Measurements from ENCODE around the gene PABPN1L.

Gene PABPN1L

GRCh38 chr16:88842806-88843205 is 23.7 kb downstream of the PABPN1L start:
- Mint-ChIP-seq H3K4me1 (no peaks in the 10 kb centered on the region), H3K4me3 (no peak overlapping the region), H3K27me3 (no peaks in the 10 kb centered on the region), H3K36me3 (ENCODE audit: insufficient read depth) (peaks cover 3% of the 10 kb centered on the region), H3K9me3 (no peaks in the 10 kb centered on the region), H3K27ac (ENCODE audit: low read depth) (no peak overlapping the region)
- DNase-seq (ENCODE audit: low spot score in 2 of 2): no peak
- ATAC-seq (replicated peaks; ENCODE audit: extremely low read depth, poor library complexity, severe bottlenecking): no peak

- H3K9me3 Mint-ChIP-seq: no peaks in the 10 kb centered on the region
- H3K4me1 Mint-ChIP-seq: no peaks in the 10 kb centered on the region
- peaks cover 3% of the 10 kb centered on the region for H3K36me3 Mint-ChIP-seq (ENCODE audit: insufficient read depth)
- H3K27ac Mint-ChIP-seq (ENCODE audit: low read depth): no peak overlapping the region
- DNase-seq (ENCODE audit: low spot score in 2 of 2) (no peak), ATAC-seq (replicated peaks; ENCODE audit: extremely low read depth, poor library complexity, severe bottlenecking) (no peak)
- no peaks in the 10 kb centered on the region for H3K27me3 Mint-ChIP-seq
- no peak overlapping the region for H3K4me3 Mint-ChIP-seq
Measured at GRCh38 chr16:88842308-88842756, 24.1 kb downstream of the PABPN1L start.

GRCh38 chr16:88841521-88842307 is 24.7 kb downstream of the PABPN1L start:
- ATAC-seq (replicated peaks; ENCODE audit: extremely low read depth, poor library complexity, severe bottlenecking): no peak
- no peak for DNase-seq (ENCODE audit: low spot score in 2 of 2)
- Mint-ChIP-seq H3K27me3 (no peaks in the 10 kb centered on the region), H3K4me3 (no peak overlapping the region), H3K27ac (ENCODE audit: low read depth) (no peak overlapping the region), H3K36me3 (ENCODE audit: insufficient read depth) (peaks cover 3% of the 10 kb centered on the region), H3K4me1 (no peaks in the 10 kb centered on the region), H3K9me3 (no peaks in the 10 kb centered on the region)

- Mint-ChIP-seq H3K9me3 (no peaks in the 10 kb centered on the region), H3K4me3 (no peak overlapping the region), H3K4me1 (no peaks in the 10 kb centered on the region), H3K27me3 (no peaks in the 10 kb centered on the region), H3K27ac (ENCODE audit: low read depth) (no peak overlapping the region), H3K36me3 (ENCODE audit: insufficient read depth) (peaks cover 3% of the 10 kb centered on the region)
- no peak for DNase-seq (ENCODE audit: low spot score in 2 of 2)
- ATAC-seq (replicated peaks; ENCODE audit: extremely low read depth, poor library complexity, severe bottlenecking): no peak
Measured at GRCh38 chr16:88840600-88841215, 25.8 kb downstream of the PABPN1L start.

GRCh38 chr16:88839745-88840599 is 26.5 kb downstream of the PABPN1L start:
- no peak for ATAC-seq (replicated peaks; ENCODE audit: extremely low read depth, poor library complexity, severe bottlenecking)
- no peak overlapping the region for H3K4me3 Mint-ChIP-seq

GRCh38 chr16:88839026-88839529 is 27.4 kb downstream of the PABPN1L start:
- ATAC-seq (replicated peaks; ENCODE audit: extremely low read depth, poor library complexity, severe bottlenecking) (no peak), DNase-seq (ENCODE audit: low spot score in 2 of 2) (no peak)
- no peaks in the 10 kb centered on the region for H3K4me1 Mint-ChIP-seq
- no peak overlapping the region for H3K4me3 Mint-ChIP-seq
- H3K27ac Mint-ChIP-seq (ENCODE audit: low read depth): no peak overlapping the region
- peaks cover 4% of the 10 kb centered on the region for H3K36me3 Mint-ChIP-seq (ENCODE audit: insufficient read depth)
- H3K9me3 Mint-ChIP-seq: no peaks in the 10 kb centered on the region
- H3K27me3 Mint-ChIP-seq: no peaks in the 10 kb centered on the region

More at GRCh38 chr16:88839745-88840599, 26.5 kb downstream of the PABPN1L start:
- Mint-ChIP-seq H3K27me3 (no peaks in the 10 kb centered on the region), H3K4me1 (no peaks in the 10 kb centered on the region), H3K36me3 (ENCODE audit: insufficient read depth) (peaks cover 4% of the 10 kb centered on the region), H3K27ac (ENCODE audit: low read depth) (no peak overlapping the region), H3K9me3 (no peaks in the 10 kb centered on the region)
- DNase-seq (ENCODE audit: low spot score in 2 of 2): no peak

- Mint-ChIP-seq H3K27me3 (no peaks in the 10 kb centered on the region), H3K9me3 (no peaks in the 10 kb centered on the region), H3K36me3 (ENCODE audit: insufficient read depth) (peaks cover 4% of the 10 kb centered on the region), H3K4me3 (no peak overlapping the region), H3K27ac (ENCODE audit: low read depth) (no peak overlapping the region), H3K4me1 (no peaks in the 10 kb centered on the region)
- DNase-seq (ENCODE audit: low spot score in 2 of 2): no peak
- no peak for ATAC-seq (replicated peaks; ENCODE audit: extremely low read depth, poor library complexity, severe bottlenecking)
Measured at GRCh38 chr16:88838566-88838965, 27.9 kb downstream of the PABPN1L start.

GRCh38 chr16:88837806-88838205 is 28.7 kb downstream of the PABPN1L start:
- H3K4me1 Mint-ChIP-seq: no peaks in the 10 kb centered on the region
- no peak for ATAC-seq (replicated peaks; ENCODE audit: extremely low read depth, poor library complexity, severe bottlenecking)

GRCh38 chr16:88836791-88837190 is 29.7 kb downstream of the PABPN1L start:
- no peaks in the 10 kb centered on the region for H3K27me3 Mint-ChIP-seq
- H3K9me3 Mint-ChIP-seq: no peaks in the 10 kb centered on the region
- ATAC-seq (replicated peaks; ENCODE audit: extremely low read depth, poor library complexity, severe bottlenecking) (no peak), DNase-seq (ENCODE audit: low spot score in 2 of 2) (no peak)
- H3K36me3 Mint-ChIP-seq (ENCODE audit: insufficient read depth): peaks cover 4% of the 10 kb centered on the region
- H3K4me1 Mint-ChIP-seq: no peaks in the 10 kb centered on the region
- no peak overlapping the region for H3K4me3 Mint-ChIP-seq
- H3K27ac Mint-ChIP-seq (ENCODE audit: low read depth): no peak overlapping the region

More at GRCh38 chr16:88837806-88838205, 28.7 kb downstream of the PABPN1L start:
- peaks cover 4% of the 10 kb centered on the region for H3K36me3 Mint-ChIP-seq (ENCODE audit: insufficient read depth)
- no peak for DNase-seq (ENCODE audit: low spot score in 2 of 2)
- H3K27me3 Mint-ChIP-seq: no peaks in the 10 kb centered on the region
- no peak overlapping the region for H3K27ac Mint-ChIP-seq (ENCODE audit: low read depth)
- H3K9me3 Mint-ChIP-seq: no peaks in the 10 kb centered on the region
- H3K4me3 Mint-ChIP-seq: no peak overlapping the region

GRCh38 chr16:88835818-88836217 is 30.6 kb downstream of the PABPN1L start:
- H3K27me3 Mint-ChIP-seq: no peaks in the 10 kb centered on the region
- DNase-seq (ENCODE audit: low spot score in 2 of 2): no peak
- H3K4me1 Mint-ChIP-seq: no peaks in the 10 kb centered on the region
- no peaks in the 10 kb centered on the region for H3K9me3 Mint-ChIP-seq
- no peak overlapping the region for H3K4me3 Mint-ChIP-seq
- H3K36me3 Mint-ChIP-seq (ENCODE audit: insufficient read depth): peaks cover 4% of the 10 kb centered on the region
- no peak for ATAC-seq (replicated peaks; ENCODE audit: extremely low read depth, poor library complexity, severe bottlenecking)
- no peak overlapping the region for H3K27ac Mint-ChIP-seq (ENCODE audit: low read depth)

GRCh38 chr16:88835383-88835782 is 31.1 kb downstream of the PABPN1L start:
- Mint-ChIP-seq H3K36me3 (ENCODE audit: insufficient read depth) (peaks cover 4% of the 10 kb centered on the region), H3K27ac (ENCODE audit: low read depth) (no peak overlapping the region), H3K9me3 (no peaks in the 10 kb centered on the region), H3K27me3 (no peaks in the 10 kb centered on the region), H3K4me3 (no peak overlapping the region), H3K4me1 (no peaks in the 10 kb centered on the region)
- no peak for DNase-seq (ENCODE audit: low spot score in 2 of 2)
- no peak for ATAC-seq (replicated peaks; ENCODE audit: extremely low read depth, poor library complexity, severe bottlenecking)

- DNase-seq (ENCODE audit: low spot score in 2 of 2): no peak
- no peak for ATAC-seq (replicated peaks; ENCODE audit: extremely low read depth, poor library complexity, severe bottlenecking)
- no peaks in the 10 kb centered on the region for H3K9me3 Mint-ChIP-seq
- H3K36me3 Mint-ChIP-seq (ENCODE audit: insufficient read depth): peaks cover 3% of the 10 kb centered on the region
- no peak overlapping the region for H3K4me3 Mint-ChIP-seq
- H3K27ac Mint-ChIP-seq (ENCODE audit: low read depth): no peak overlapping the region
- no peaks in the 10 kb centered on the region for H3K27me3 Mint-ChIP-seq
- H3K4me1 Mint-ChIP-seq: no peaks in the 10 kb centered on the region
Measured at GRCh38 chr16:88834670-88835069, 31.8 kb downstream of the PABPN1L start.

Data from central memory CD8-positive, alpha-beta T cell (primary cell).